GM21717 (cell line): Measurements from ENCODE around the gene PGAP6.
"Not testable (repeated sequence)": the region's sequence is repeated elsewhere in the genome, so short reads cannot be mapped to it uniquely, and the experiment has no call there.

Experiments
- ATAC-seq: cut with Tn5 transposase; IDR thresholded peaks from one replicate; pipeline ENCODE4 v1.9.1; 2021; ENCODE audit warnings: mild to moderate bottlenecking, moderate library complexity; ENCODE audit not compliant: unreplicated experiment

The PGAP6 gene

GRCh38 chr16:368388-369158 is 13.2 kb downstream of the PGAP6 start:
- no peak for ATAC-seq

- ATAC-seq = no peak
Observed at GRCh38 chr16:367333-367903, 14.4 kb downstream of the PGAP6 start.

DNA sequence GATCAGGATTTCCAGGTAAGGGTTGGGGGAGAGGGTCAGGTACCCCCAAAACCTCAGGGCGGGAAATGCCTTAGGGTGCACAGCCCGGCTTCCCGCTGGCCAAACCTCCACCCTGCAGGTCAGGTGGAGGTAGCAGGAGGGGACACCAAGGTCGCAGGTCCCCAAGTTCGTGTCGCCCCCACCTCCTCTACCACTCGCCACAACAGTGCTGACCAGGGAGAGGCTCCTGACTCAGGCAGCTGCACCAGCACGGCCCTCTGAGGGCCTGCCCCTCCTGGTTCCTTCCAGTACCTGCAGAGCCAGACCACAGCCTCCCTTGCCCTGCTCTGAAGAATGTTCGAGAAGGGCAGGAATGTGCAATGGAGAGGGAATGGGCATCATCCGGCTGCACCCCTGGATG is 15.3 kb downstream of the PGAP6 start:
- ATAC-seq = no peak

DNA sequence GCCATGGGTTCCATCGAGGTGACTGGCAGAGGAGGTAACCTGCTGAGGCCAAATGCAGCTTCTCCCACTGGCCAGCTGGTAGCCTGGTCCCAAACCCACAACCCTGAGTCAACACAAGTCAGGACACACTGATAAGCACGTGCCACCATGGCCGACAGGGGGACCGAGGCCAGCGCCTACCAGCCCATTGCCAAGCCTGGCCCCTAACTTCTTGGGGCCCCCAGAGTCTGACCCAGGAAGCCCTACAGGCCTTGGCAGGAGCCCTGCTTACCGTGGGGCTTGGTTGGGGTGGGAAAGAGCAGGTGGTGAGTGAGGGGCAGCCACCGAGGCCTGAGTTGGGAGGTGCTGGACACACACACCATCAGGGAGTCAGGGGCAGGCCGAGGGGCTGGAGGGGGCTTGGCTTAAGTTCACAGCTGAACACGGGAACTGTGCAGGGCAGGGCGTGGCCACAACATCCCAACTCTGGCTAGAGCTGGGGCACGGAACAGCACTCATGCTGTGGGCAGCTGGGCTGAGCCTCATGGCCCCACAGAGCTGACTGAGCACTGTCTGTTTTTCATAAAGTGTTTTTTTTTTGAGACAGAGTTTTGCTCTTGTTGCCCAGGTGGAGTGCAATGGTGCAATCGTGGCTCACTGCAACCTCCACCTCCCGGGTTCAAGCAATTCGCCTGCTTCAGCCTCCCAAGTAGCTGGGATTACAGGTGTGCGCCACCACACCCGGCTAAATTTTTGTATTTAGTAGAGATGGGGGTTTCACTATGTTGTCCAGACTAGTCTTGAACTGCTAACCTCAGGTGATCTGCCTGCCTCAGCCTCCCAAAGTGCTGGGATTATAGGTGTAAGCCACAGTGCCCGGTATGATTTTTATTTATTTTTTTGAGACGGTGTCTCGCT is 16.9 kb downstream of the PGAP6 start:
- no peak for ATAC-seq

GRCh38 chr16:363766-364490 is 17.9 kb downstream of the PGAP6 start:
- no peak for ATAC-seq

- no peak for ATAC-seq
Observed at GRCh38 chr16:363110-363765, 18.5 kb downstream of the PGAP6 start.

GRCh38 chr16:362702-362999 is 19.1 kb downstream of the PGAP6 start:
- ATAC-seq = not testable (repeated sequence)

GRCh38 chr16:361872-362701 is 19.7 kb downstream of the PGAP6 start:
- ATAC-seq = no peak

DNA sequence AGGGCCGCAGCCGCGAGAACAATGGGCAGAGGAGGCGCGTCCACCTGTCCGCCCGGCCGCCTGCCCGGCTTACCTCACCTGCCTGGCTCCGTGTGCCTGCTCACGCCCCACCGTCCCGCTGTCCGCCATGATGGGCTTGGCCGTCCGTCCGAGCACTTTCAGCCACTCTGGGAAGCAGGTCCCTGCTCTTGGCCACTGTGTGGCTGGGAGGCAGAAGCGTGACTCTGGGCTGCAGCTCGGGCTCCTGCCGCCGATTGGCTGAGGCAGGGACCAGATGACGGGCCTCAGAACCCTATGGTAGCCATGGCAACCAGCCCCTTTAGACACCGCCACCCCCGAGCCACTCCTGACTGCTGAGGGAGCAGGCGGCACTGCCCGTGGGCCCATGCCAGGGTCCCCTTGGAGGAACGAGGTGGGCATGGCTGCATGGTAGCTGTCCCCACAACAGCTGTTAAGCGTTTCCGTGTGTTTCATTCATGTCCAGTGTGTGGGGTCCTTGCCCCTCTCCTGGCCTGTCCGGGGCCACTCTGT is 20.4 kb downstream of the PGAP6 start:
- no peak for ATAC-seq

- no peak for ATAC-seq
Observed at GRCh38 chr16:360698-361336, 21.0 kb downstream of the PGAP6 start.

DNA sequence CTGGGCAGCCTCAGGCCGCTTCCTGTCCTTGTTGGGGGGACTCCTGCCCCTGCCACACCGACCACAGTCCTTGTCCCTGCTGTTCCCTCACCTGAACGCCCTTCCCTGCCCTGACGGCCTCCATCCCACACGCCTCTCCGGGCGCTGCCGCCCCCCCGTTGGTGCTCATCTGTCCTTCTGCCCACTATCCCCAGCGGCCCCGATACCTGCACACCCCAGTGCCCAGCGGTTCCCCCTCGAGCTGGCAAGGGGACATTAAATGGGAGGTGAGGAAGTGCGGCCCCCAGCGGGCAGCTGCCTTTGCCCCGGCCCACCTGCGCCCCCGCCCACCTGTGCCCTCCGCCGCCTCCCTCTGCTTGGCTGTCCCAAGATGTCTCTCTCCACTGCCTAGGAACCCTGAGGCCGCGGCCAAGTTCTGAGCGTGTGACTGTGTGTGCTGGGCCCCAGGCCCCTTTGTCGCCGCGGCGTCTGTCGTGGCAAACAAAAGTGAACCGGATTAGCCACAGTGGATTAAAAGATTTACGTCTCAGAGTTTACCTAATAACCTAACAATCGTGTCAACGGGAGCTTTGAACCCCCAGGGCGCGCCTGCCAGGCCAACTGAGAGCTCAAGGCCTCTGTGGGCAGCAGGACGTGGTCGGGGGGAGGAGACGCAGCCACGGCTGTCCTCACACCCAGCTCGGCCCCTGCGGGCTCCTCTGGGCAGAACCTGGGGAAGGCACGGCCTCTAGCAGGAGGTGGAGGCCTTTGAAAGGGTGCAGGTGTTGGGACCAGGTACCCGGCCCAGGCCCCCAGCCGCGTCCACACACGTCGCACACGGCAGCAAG is 21.7 kb downstream of the PGAP6 start:
- ATAC-seq = no peak

DNA sequence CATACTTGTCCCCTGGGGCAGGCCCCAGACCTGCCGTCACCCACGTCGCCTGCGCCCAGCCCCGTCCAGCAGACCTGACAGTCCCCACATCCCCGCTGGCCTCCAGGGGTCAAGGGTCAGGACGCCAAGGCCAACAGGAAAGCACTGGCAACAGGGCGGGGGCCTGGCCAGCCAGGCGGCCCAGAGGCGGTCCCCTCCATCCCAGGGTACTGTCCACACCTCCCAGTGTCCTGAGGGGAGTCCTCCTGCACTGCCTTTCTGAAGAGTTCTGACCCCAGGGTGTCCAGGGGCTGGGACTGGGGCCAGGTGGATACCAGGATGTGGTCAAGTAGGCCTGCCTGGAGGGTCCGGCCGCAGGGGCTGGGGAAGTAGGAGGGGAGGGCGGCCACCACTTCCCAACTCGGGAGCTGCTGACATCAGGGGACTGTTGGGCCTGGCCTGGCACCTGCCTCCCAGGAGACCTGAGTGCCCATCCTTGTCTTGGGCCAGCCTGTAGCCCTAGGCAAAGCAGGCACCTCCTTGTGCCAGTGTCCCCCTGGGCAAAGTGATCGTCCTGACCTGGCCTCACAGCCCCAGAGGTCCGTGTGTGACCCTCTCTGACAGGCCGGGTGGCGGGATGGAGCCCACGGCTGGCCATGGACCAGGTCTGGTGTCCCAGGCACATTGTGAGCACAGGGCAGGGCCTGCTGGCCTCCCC is 22.6 kb downstream of the PGAP6 start:
- no peak for ATAC-seq

DNA sequence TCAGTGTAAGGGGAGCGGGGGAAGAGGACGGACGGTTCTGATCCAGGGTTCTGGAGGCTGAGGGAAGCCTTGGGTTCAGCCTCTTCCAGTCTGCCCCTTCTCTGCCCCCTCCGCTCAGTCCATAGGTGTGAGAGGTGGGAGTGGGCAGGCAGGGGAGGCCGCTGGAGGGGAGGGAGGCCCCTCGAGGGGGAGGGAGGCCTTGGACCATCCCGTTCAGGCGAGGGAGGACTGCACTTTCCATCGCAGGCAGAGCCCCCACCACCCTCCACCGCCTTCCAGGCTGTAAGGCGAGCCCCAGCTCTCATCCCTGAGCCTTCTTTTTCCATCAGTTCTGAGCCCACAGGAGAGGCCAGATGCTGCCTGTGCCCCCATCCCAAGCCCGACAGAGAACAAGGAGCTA is 25.0 kb downstream of the PGAP6 start:
- no peak for ATAC-seq

DNA sequence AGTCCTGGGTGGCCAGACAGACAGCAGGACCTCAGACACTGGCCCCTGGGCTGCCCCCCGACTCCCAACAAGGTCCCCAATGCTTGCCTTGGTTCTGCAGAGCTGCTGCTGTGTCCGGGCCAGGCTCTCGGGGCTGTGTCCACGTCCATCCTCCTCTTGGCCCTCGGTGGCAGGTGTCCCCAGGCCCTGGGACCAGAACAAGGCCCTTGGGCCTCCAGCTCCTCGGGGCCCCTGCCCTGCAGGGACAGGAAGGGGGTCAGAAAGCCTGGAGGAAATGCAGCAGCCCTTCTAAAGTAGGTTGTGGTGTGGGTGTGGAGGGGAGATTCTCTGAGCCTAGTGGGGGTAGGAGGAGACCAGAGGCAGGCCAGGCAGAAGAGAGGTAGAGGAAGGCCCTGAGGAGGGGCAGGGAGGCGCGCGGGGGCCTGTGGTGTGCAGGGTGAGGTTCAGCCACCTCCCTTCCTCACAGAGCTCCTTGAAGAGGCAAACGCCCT is 26.8 kb downstream of the PGAP6 start:
- ATAC-seq = no peak

GRCh38 chr16:354291-354881 is 27.4 kb downstream of the PGAP6 start:
- no peak for ATAC-seq

GRCh38 chr16:353404-354290 is 28.1 kb downstream of the PGAP6 start:
- peak; percentile 7 for ATAC-seq
